ENCODE measurements around the gene SLC24A3. TPM values are rescaled to one million over a fixed set of nuclear protein-coding genes. Genes with fewer than 3 reads are reported as not detected.

The SLC24A3 gene
- total RNA-seq, 1 experiment from 2014 or later = not detected

DNA sequence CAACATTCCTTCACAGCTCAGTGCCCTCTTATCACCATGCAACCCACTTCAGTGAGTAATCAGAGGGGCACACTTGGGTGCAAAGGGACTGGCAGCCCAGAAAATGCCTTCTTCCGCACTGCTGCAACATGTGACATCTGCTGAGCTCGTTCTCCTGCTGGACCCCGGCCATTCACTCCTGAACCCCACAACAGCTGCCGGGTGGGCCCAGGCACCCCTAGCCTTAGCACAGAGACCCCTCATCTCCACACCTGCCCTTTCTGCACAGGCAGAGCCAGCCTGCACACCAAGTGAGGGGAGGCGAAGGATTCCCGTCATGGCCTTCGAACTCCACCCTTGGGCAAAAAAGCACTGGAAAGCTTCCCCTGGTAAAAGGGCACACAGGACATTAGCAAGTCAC lies 381.3 kb downstream of the SLC24A3 start:
- CTCF ChIA-PET = no interaction called here
- TF ChIP-seq, protein P1, sequence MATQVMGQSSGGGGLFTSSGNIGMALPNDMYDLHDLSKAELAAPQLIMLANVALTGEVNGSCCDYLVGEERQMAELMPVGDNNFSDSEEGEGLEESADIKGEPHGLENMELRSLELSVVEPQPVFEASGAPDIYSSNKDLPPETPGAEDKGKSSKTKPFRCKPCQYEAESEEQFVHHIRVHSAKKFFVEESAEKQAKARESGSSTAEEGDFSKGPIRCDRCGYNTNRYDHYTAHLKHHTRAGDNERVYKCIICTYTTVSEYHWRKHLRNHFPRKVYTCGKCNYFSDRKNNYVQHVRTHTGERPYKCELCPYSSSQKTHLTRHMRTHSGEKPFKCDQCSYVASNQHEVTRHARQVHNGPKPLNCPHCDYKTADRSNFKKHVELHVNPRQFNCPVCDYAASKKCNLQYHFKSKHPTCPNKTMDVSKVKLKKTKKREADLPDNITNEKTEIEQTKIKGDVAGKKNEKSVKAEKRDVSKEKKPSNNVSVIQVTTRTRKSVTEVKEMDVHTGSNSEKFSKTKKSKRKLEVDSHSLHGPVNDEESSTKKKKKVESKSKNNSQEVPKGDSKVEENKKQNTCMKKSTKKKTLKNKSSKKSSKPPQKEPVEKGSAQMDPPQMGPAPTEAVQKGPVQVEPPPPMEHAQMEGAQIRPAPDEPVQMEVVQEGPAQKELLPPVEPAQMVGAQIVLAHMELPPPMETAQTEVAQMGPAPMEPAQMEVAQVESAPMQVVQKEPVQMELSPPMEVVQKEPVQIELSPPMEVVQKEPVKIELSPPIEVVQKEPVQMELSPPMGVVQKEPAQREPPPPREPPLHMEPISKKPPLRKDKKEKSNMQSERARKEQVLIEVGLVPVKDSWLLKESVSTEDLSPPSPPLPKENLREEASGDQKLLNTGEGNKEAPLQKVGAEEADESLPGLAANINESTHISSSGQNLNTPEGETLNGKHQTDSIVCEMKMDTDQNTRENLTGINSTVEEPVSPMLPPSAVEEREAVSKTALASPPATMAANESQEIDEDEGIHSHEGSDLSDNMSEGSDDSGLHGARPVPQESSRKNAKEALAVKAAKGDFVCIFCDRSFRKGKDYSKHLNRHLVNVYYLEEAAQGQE (IDR thresholded peaks at IDR 0.05; ENCODE audit: insufficient read depth in 1 of 2, low read depth in 2 of 2, low read length in 1 of 2) = no peak
- TF ChIP-seq POLR2AphosphoS5 (IDR thresholded peaks at IDR 0.05; ENCODE audit: low read depth, low read length) = no peak
- TF ChIP-seq TCF7L2 (IDR thresholded peaks at IDR 0.05; ENCODE audit: low read depth, low read length) = no peak
- TF ChIP-seq, protein P2, sequence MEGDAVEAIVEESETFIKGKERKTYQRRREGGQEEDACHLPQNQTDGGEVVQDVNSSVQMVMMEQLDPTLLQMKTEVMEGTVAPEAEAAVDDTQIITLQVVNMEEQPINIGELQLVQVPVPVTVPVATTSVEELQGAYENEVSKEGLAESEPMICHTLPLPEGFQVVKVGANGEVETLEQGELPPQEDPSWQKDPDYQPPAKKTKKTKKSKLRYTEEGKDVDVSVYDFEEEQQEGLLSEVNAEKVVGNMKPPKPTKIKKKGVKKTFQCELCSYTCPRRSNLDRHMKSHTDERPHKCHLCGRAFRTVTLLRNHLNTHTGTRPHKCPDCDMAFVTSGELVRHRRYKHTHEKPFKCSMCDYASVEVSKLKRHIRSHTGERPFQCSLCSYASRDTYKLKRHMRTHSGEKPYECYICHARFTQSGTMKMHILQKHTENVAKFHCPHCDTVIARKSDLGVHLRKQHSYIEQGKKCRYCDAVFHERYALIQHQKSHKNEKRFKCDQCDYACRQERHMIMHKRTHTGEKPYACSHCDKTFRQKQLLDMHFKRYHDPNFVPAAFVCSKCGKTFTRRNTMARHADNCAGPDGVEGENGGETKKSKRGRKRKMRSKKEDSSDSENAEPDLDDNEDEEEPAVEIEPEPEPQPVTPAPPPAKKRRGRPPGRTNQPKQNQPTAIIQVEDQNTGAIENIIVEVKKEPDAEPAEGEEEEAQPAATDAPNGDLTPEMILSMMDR (IDR thresholded peaks at IDR 0.05) = no peak
- no peak for TF ChIP-seq SIN3A (IDR thresholded peaks at IDR 0.05; ENCODE audit: borderline replicate concordance, insufficient read depth, low read depth, low read length)
- no peak for DNase-seq (ENCODE audit: low read depth, low spot score)
- no peaks in the 10 kb centered on the region for H3K36me3 ChIP-seq (ENCODE audit: control insufficient read depth, insufficient read depth, low read length)
- H3K27ac ChIP-seq (ENCODE audit: low read length) = no peak overlapping the region
- no peaks in the 10 kb centered on the region for H3K9me3 ChIP-seq (ENCODE audit: control insufficient read depth, insufficient read depth, low read depth, low read length)
- intact Hi-C loops (cut with micrococcal nuclease; ENCODE audit: unreplicated experiment) (no loop called here), in situ Hi-C loops (cut with HindIII; ENCODE audit: low pct_unique_long_range_greater_than_20kb, low sequenced_read_pairs) (no loop called here)
- H3K4me3 ChIP-seq (ENCODE audit: low read depth in 2 of 2, low read length in 2 of 2) = no peak overlapping the region
- POLR2A ChIA-PET = no interaction called here
- ATAC-seq = no peak
- BruUV-seq (replicated peaks) = no TSS peak
- no peaks in the 10 kb centered on the region for H3K27me3 ChIP-seq (ENCODE audit: control insufficient read depth, insufficient read depth, low read length)
- H3K4me1 ChIP-seq (ENCODE audit: control insufficient read depth, insufficient read depth, low read length) = no peaks in the 10 kb centered on the region

DNA sequence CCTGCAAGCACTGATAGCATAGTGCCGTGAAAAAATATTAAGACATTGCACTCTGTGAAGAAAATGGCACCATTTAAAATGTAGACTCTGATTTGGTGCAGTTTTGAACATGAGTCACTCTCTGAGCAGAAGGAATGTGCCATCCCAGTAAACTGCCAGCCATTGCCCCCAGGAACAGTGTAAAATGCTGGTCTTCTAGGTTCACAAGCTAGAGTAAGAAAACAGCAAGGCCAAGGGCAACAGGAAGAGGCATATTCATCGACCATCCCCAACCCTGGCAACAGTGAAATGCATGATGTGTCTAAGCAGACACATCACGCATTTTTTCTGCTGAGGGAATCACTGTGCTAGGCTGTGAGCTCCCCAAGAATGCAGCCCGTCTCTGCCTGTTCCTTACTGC lies 382.5 kb downstream of the SLC24A3 start:
- TF ChIP-seq, protein P2 (IDR thresholded peaks at IDR 0.05) = no peak
- TF ChIP-seq SIN3A (IDR thresholded peaks at IDR 0.05; ENCODE audit: borderline replicate concordance, insufficient read depth, low read depth, low read length) (no peak), TCF7L2 (IDR thresholded peaks at IDR 0.05; ENCODE audit: low read depth, low read length) (no peak), POLR2AphosphoS5 (IDR thresholded peaks at IDR 0.05; ENCODE audit: low read depth, low read length) (no peak)
- TF ChIP-seq, protein P1 (IDR thresholded peaks at IDR 0.05; ENCODE audit: insufficient read depth in 1 of 2, low read depth in 2 of 2, low read length in 1 of 2) = no peak
- ChIA-PET POLR2A (no interaction called here), CTCF (no interaction called here)
- in situ Hi-C loops (cut with HindIII; ENCODE audit: low pct_unique_long_range_greater_than_20kb, low sequenced_read_pairs) (no loop called here), intact Hi-C loops (cut with micrococcal nuclease; ENCODE audit: unreplicated experiment) (no loop called here)
- DNase-seq (ENCODE audit: low read depth, low spot score) = no peak
- no peaks in the 10 kb centered on the region for H3K4me1 ChIP-seq (ENCODE audit: control insufficient read depth, insufficient read depth, low read length)
- BruUV-seq (replicated peaks) = no TSS peak
- H3K4me3 ChIP-seq (ENCODE audit: low read depth in 2 of 2, low read length in 2 of 2) = no peak overlapping the region
- H3K27ac ChIP-seq (ENCODE audit: low read length) = no peak overlapping the region
- no peak for ATAC-seq
- no peaks in the 10 kb centered on the region for H3K27me3 ChIP-seq (ENCODE audit: control insufficient read depth, insufficient read depth, low read length)
- H3K36me3 ChIP-seq (ENCODE audit: control insufficient read depth, insufficient read depth, low read length) = no peaks in the 10 kb centered on the region
- H3K9me3 ChIP-seq (ENCODE audit: control insufficient read depth, insufficient read depth, low read depth, low read length) = no peaks in the 10 kb centered on the region

All from Panc1 (cell line).